DMS153 (cell line): Measurements from ENCODE around the gene CEMIP.

Experiments used
- DNase-seq: peaks from one replicate; lab custom pipeline; 2025; lab: John Stamatoyannopoulos, UW

CEMIP gene

GRCh38 chr15:80785335-80785734 is 6.2 kb downstream of the CEMIP start:
- DNase-seq = no peak

- no peak for DNase-seq
These were observed 6.7 kb downstream of the CEMIP start for GRCh38 chr15:80785811-80786354.

GRCh38 chr15:80787316-80787715 is 8.1 kb downstream of the CEMIP start:
- no peak for DNase-seq

- DNase-seq = no peak
These were observed 9.4 kb downstream of the CEMIP start for GRCh38 chr15:80788536-80788935.

GRCh38 chr15:80789296-80789695 is 10.1 kb downstream of the CEMIP start:
- DNase-seq = no peak

GRCh38 chr15:80789796-80790195 is 10.6 kb downstream of the CEMIP start:
- DNase-seq = no peak

GRCh38 chr15:80790236-80790635 is 11.1 kb downstream of the CEMIP start:
- no peak for DNase-seq

GRCh38 chr15:80791004-80791403 is 11.8 kb downstream of the CEMIP start:
- DNase-seq = no peak

GRCh38 chr15:80796407-80796806 is 17.2 kb downstream of the CEMIP start:
- DNase-seq = no peak

GRCh38 chr15:80798911-80799310 is 19.7 kb downstream of the CEMIP start:
- no peak for DNase-seq

- no peak for DNase-seq
These were observed 20.9 kb downstream of the CEMIP start for GRCh38 chr15:80800067-80800466.

GRCh38 chr15:80801891-80802680 is 22.9 kb downstream of the CEMIP start:
- no peak for DNase-seq

- DNase-seq = no peak
These were observed 24.7 kb downstream of the CEMIP start for GRCh38 chr15:80803580-80804525.

- DNase-seq = peak; percentile 78
These were observed 25.9 kb downstream of the CEMIP start for GRCh38 chr15:80804970-80805495.

GRCh38 chr15:80811781-80812315 is 32.7 kb downstream of the CEMIP start:
- DNase-seq = no peak

GRCh38 chr15:80815106-80815505 is 35.9 kb downstream of the CEMIP start:
- DNase-seq = no peak

- no peak for DNase-seq
These were observed 37.0 kb downstream of the CEMIP start for GRCh38 chr15:80816049-80816653.

- DNase-seq = no peak
These were observed 37.8 kb downstream of the CEMIP start for GRCh38 chr15:80816936-80817335.

- DNase-seq = no peak
These were observed 38.7 kb downstream of the CEMIP start for GRCh38 chr15:80817901-80818300.

GRCh38 chr15:80819001-80819400 is 39.8 kb downstream of the CEMIP start:
- no peak for DNase-seq

- no peak for DNase-seq
These were observed 40.9 kb downstream of the CEMIP start for GRCh38 chr15:80820092-80820491.

GRCh38 chr15:80822256-80822655 is 43.1 kb downstream of the CEMIP start:
- DNase-seq = no peak
